ENCODE results near the gene MIER2.
"Not testable (repeated sequence)": the region's sequence is repeated elsewhere in the genome, so short reads cannot be mapped to it uniquely, and the experiment has no call there.

The MIER2 gene

DNA sequence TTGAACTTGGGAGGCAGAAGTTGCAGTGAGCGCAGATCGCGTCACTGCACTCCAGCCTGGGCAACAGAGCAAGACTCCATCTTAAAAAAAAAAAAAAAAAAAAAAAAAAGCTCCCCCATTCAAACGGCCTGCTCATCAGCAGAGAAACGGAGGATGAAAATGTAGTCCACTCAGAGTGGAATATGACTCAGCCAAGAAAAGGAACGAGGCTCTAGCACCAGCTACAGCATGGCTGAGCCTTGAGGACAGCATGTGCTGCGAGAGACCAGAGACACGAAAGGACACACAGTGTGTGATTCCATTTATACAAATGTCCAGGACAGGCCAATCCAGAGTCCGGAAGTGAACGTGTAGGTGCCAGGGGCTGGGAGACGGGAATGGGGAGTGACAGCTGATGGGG, 18.1 kb upstream of the MIER2 start:
- in situ Hi-C loops (cut with MboI; ENCODE audit: low sequenced_read_pairs) = no loop called here

DNA sequence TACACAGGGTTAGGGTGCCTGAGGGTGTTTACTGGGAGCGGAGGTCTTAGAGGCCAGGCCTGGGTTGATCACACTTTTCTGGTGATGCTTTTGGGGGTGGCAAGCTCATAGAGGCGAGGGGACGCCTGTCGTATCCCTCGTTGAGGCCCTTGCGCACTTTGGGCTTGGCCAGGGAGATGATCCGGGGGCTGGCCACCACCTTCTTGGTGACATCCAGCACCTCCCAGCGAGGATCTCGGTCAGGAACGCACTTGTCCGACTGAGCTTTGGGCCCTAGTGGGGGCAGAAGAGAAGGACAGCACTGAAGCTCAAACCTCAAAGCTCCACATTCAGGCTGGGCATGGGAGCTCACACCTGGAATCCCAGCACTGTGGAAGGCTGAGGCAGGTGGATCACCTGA, 17.6 kb upstream of the MIER2 start:
- in situ Hi-C loops (cut with MboI; ENCODE audit: low sequenced_read_pairs) = no loop called here

DNA sequence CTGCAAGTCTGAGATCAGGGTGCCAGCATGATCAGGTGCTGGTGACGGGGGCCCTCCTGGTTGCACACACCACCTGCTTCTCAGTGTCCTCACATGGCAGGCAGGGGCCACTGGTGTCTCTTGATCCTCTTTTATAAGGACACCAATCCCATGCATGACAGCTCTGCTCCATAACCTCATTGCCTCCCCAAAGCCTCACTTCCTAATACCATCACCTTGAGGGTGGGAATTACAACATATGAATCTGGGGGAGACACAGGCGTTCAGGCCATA, 15.0 kb upstream of the MIER2 start:
- in situ Hi-C loops (cut with MboI; ENCODE audit: low sequenced_read_pairs) = no loop called here

DNA sequence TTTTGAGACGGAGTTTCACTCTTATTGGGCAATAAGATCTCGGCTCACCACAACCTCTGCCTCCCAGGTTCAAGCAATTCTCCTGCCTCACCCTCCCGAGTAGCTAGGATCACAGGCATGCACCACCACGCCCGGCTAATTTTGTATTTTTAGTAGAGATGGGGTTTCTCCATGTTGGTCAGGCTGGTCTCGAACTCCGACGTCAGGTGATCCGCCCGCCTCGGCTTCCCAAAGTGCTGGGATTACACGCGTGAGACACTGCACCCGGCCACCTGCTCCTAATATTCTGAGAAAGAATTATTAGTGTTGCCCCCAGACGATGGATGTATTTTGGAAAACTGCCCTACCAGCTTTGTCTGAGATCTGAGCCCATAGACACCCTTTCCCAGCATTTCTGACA, 10.9 kb upstream of the MIER2 start:
- in situ Hi-C loops (cut with MboI; ENCODE audit: low sequenced_read_pairs) = not testable (repeated sequence)

DNA sequence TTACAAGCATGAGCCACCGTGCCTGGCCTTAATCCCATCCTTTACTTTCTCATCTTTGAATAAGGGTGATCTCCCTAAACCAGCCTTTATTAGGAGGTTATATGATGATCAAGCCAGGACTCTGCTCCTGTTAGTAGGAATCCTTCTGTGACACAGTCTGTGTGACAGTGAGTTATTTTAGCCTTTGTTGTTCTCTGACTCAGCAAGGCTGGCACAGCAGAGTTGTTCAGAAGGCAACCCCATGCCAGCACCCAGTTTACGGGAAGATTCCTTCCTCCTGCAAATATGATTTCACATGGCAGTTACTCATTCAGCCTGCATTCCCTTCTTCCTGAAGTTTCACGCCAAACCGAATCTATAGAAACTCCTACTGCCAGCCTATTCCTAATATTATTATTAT, 10.5 kb upstream of the MIER2 start:
- in situ Hi-C loops (cut with MboI; ENCODE audit: low sequenced_read_pairs) = no loop called here

DNA sequence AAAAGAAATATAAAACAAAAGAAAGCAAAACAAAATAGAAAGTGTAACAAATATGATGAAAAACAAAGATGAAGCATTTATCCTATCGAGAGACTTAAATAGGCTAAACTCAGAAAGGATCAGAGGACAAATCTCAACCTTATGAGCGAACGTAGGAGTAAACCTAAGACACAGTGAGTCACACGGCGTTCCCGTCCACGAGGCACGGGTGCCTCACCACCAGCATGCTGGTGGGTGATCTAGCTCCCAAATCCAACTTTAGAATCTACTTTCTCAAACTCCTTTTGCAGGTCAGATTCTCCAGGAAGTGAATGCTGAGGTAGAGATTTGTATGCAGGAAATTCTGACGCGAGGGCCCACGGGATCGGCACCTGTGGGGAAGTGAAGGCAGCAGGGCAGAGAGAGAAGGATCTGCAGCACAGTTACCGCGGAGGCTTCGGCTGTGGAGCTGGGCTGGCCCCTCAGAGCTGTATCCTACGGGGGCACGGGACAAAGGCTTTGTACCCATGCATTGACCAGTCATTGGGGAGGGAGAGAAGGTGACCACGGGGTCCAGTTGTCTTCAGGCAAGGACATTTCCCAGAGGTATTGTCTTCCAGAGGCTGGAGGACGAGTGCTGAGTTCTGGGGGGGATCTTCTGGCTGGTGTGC, 7.5 kb upstream of the MIER2 start:
- in situ Hi-C loops (cut with MboI; ENCODE audit: low sequenced_read_pairs) = no loop called here

DNA sequence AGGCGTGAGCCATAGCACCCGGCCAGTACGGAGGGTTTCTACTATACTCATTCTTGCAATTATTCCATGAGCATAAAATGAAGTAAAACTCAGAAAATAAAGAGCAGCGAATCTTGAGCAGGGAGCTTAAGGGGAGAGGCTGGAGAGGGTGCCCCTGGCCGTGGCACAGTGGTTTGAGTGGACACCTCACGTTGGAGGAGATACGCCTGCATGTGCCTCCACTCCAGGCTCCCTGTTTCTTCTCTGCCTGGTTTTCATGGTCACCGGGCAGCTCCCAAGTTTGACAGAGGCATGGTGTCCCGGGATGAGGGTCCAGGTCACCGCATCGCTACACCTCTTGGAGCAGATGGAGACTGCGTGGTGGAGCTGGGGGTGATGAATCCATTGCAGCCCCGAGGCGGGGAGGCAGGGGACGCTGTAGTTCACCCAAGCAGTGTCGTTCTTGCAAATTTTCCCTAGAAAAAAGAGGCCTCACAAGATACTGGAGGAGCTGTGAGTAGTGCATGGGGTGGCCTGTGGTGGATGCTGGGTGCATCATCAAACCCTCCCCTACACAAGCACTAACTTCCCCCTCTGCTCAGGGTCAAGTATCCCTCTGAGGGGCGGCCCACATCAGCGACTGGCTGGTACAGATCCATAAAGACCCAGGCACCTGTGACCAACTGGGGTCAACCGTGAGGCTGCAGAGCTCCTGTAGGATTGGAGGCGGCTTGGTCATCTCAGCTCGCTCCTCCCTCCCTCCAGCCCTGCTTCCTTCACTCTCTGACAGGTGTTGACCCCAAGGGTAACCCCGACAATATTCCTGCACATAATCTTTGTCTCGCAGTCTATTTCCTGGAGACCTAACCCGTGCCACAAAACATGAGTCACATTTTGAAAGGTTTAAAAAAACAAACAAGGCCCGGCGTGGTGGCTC, 3.6 kb upstream of the MIER2 start:
- in situ Hi-C loops (cut with MboI; ENCODE audit: low sequenced_read_pairs) = no loop called here

DNA sequence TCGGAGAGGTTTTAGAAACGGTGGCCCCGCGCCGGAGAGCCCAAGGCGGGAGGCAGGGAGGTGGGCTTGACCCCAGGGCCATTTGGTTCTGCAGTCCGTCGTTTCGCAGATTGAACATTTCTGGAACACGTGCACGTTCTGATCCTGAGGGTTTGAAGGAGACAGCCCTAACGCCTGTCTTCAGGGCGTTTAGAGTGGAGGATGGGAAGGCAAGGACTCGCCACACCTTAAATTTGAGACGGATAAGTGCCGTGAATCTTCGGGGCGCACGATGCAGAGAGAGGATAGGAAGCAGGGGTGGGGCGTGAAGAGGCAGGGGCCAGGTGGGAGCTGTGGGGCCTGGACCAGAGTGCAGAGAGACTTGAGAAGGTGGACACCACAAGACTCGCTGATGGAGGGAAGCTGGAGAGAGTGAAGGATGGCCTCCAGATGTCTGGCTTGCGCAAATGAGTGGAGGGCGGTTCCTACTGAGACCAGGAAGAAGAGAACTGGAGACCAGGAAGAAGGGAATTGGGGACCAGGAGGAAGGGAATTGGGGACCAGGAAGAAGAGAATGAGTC, 804 bp upstream of the MIER2 start:
- in situ Hi-C loops (cut with MboI; ENCODE audit: low sequenced_read_pairs) = no loop called here

DNA sequence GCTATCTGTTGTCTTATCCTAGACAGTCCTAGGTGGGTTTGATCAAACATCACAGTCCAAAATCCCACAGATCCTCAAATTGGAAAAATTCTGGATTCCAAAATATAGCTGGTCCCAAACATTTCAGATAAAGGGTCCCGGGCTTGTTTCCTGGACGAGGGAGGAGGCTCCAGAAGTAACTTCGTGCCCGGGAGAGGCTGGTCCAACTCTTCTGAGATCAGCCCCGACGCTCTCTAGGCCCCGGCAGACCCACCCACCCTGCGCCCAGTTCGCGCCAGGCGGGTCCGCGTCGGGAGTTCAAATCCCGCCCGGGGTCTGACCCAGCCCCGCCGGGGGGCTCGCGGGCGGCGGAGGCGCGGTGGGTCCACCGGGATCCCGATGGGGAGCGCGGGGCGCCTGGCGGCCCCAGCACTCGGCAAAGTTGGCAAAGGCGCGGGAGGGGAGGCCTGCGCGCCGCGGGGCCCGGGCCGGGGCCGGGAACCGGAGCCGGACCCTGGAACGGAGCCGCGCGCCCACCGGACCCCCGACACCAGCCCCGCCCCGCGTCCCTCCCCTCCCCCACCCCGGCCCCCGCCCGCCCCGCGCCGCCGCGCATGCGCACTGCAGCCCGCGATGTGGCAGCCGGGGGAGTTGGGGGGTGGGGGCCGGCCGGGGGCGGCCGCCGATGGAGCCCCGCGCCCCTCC, 513 bp downstream of the MIER2 start:
- in situ Hi-C loops (cut with MboI; ENCODE audit: low sequenced_read_pairs) = no loop called here

DNA sequence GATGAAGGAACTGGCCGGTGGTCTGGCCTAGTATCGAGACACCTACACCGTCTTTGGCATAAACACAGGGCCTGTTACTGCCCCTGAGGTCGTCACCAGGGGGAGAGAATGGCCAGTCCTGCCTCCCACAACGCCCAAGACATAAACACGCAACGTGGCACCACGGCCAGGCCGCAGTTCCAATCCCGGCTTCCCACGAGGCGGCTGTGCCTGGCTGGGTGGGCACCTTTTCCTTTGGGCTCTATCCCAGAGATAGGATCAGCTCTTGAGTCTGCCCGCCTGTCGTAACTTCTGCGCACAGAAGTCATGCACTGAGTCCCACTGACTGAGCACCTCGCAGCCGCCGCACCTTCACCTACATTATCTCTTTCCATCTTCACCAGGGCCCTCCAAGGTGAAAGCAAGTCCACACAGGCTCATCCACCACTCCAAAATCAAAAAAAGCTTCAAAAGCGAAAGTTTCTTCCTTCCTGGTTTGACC, 1.1 kb downstream of the MIER2 start:
- in situ Hi-C loops (cut with MboI; ENCODE audit: low sequenced_read_pairs) = no loop called here

DNA sequence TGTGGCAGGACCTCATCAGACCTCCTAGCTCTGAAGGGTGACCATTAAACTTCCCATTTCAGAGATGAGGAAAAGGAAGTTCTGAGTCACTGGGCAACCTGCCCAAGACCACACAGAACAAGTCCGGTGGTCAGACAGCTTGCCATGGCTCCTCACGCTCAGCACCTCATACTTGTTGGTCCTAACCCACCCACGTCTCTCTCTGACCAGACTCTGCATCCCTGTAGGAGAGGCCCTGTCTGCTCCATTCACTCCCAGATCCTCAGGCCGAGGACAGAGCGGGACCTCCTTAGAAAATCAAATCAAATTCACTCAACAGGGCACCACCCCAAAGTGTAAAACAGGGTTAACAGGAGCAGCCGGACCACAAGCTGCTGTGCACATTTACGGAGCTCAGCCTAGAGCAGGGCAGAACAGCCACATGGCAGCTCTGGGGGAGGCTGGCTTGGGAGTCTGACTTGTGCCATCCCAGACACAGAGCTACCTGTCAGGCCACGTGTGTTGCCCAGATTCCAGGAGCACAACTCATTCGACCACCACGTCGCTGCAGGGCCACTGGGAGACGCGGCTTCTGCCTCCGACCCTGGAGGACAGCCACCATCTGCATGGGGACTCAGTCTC, 1.7 kb downstream of the MIER2 start:
- in situ Hi-C loops (cut with MboI; ENCODE audit: low sequenced_read_pairs) = no loop called here

DNA sequence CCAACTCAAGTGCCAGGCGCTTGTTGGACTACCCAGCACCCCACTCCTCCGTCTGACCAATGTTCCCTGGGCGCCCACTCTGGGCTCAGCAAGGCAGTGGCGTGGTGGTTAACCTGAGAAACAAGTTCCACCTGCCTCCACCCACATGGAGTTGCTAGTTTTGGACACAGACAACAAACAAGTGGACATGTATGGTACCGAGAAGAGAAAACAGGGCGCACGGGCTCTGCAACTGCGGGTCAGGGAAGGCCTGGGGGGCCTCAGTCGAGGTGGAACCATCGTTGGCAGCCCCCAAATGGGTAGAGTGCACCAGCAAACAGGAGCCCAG, 2.5 kb downstream of the MIER2 start:
- in situ Hi-C loops (cut with MboI; ENCODE audit: low sequenced_read_pairs) = no loop called here

DNA sequence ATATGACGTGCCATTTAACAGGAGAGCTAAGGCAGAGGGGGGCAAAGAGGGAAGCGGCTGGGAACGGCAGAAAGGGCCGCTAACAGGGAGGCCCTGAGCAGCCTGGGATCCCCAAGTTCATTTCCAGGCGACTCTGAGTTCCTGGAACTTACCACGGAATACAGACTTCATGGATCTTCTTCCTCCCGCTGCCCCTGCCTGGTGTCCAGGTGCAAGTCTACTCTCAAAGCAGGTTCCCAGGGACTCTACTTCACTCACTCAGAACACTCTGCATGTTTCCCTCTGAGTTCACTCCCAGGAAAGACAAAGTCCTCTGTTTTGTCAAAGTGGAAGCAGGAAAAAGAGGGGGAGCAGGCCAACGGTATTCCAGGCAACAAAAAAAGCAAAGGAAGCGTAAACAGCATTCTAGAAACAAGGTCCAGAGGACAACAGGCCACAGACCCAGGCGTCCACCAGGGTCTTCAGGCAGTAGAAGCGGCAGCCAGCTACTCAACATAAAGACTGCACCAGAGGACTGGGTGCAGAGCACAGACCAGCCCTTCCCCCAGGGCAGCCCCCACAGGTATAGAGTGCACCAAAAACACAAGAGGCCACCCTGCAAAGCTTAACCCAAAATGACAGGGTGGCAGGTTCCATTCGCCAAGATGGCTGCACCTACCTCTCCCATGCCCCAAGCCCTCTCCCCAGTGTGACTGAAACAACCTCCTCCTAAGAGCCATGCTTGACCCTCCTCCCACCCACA, 3.0 kb downstream of the MIER2 start:
- in situ Hi-C loops (cut with MboI; ENCODE audit: low sequenced_read_pairs) = no loop called here

DNA sequence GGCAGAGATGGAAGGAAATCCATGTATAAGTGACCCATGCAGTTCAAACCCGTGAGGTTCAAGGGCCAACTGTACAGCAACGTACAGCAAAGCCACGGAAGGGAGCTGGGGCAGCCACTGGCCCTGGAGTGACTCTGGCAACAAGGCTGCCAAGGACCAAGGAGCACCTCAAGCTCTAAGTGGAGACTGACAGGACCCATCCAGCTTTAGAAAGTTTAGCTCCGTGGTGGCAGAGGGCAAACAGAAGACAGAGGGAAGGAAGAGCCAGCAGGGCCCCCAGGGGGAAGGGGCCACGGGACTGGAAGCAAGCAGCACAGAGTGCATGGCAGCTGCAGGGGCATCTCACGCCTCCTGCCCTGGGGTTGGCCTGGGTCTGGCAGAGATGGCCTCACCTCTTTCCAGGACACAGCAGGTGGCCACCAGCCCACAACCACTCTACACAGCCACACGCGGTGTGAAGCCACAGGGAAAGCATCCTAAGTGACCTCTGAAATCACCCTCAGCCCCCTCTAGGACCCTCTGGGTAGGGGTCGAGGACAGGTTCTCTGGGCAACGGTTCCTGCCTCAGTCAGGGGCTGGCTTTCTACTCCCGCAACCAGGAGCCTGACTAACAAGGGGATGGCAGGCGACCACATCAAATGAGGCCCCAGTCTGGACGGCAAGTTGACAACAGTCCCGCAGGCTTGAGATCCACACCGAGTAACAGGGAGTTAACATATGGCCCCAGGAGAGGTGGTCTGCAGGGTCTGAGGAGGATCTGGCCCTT, 3.8 kb downstream of the MIER2 start:
- in situ Hi-C loops (cut with MboI; ENCODE audit: low sequenced_read_pairs) = no loop called here

DNA sequence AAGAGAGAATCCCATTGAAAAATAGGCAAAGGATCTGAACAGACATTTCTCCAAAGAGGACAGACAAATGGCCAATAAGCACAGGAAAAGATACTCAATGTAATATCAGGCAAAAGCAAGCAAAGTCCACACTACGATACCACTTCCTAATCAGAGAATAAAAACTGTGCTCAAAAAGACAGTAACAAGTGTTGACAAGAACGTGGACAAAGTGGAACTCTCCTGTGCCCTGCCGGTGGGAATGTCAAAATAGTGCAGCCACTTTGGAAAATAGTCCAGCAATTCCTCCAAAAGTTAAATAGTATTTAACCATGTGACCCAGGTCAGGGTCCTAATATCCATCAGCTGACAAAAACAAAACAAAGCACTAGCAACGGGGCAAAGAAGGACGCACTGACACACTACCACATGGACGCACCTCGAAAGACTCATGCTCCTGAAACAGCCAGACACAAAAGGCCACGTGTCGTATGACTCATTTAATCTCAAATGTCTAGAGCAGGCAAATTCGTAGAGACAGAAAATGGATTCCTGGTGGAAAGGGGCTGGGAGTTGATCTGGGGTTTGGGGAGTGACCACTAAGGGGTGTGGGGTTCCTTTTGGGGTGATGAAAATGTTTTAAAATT, 5.2 kb downstream of the MIER2 start:
- in situ Hi-C loops (cut with MboI; ENCODE audit: low sequenced_read_pairs) = no loop called here

DNA sequence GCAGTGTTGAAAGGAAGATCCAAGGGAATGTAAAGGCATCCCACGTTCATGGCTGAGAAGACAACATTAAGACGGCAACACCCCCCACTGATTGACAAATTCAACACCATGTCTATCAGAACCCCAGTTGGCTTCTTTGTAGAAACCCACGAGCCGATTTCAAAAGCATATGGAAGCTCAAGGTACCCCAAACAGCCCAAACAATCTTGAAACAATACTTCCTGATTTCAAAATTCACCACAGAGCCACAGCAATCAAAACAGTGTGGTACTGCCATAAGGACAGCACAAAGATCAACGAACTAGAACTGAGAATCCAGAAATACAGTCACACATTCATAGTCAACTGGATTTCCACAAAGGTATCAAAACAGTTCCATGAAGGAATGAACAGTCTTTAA, 6.2 kb downstream of the MIER2 start:
- in situ Hi-C loops (cut with MboI; ENCODE audit: low sequenced_read_pairs) = no loop called here

DNA sequence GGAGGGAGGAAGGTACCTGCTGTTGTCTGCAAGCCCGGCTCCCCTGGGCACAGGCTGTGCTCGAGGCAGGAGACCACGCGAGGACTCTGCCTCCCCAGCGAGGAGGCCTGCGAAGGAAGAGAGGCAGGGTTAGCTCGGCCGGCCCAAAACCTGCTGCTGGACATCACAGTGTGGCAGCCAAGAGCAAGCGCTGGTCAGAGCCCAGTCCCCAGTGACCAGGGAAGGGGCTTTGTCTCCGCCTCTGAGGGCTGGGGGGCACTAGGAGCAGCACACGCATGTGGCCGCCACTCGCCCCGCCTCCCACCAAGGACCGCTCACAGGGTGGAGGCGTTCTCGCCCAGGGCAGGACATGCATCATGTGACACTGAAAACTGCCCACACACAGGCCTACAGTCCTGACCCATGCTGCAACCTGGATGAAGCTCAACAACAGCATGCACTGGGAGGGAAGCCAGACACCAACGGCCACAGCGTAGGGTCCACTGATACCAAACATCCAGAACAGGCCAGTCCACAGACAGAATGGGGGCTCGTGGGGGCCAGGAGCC, 8.5 kb downstream of the MIER2 start:
- in situ Hi-C loops (cut with MboI; ENCODE audit: low sequenced_read_pairs) = no loop called here

DNA sequence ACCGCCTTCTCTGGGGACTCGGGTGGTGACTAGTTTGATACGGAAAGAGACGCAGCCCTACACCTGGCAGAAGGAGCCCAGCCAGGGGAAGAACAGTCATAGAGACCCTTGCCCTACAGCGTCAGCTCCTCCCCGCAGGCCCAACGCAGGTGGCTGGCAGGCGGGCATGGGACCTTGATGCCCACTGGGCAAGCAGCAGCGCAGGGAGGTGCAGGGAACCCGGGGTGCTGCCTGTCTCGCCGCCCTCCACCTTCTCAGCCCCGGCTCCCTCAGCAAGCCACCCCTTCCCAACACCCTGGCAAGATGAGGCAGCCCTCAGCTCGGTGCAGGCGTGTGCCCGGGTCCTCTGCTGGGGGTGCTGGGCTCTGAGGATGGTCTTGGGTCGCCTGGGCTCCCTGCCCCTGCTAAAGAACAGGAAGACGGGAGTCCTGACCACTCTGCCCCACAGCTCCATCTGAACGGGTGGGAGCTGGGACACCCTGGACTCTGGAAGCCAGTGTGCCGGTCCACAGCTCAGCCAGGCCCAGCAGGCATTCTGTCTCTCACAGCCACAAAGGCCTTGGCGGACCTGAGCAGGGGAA, 9.0 kb downstream of the MIER2 start:
- in situ Hi-C loops (cut with MboI; ENCODE audit: low sequenced_read_pairs) = no loop called here

DNA sequence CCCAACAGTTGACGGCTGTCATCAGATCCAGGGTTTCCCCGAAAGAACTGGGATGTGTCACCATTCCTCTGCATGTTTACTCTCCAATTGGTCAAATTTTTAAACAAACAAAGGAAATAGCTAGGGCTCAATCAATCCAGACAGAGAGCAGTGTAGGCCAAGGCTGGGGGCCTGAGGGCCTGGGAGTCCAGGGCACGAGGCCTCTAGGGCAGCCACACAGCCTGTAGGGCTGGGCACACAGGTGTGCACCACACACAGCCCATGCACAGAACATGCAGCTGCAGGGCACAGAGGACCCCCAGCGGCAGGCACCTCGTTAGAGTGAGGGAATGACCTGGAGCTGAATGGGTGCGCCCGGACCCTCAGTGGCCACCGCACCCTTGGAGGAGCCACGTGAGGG, 9.5 kb downstream of the MIER2 start:
- in situ Hi-C loops (cut with MboI; ENCODE audit: low sequenced_read_pairs) = no loop called here

All from HL-60/S4 treated with phorbol 12-myristate 13-acetate at 8.2 ng/mL for 4 days and 3 days (cell line).